Stimulated activated CD4-positive, alpha-beta T cell treated with anti-CD3 and anti-CD28 coated beads, Interleukin-4, amount 100 ng/mL, for 1 hour (primary cell): Measurements from ENCODE around the gene ACSL4.
"Not testable (repeated sequence)": the region's sequence is repeated elsewhere in the genome, so short reads cannot be mapped to it uniquely, and the experiment has no call there.

Experiments
- DNase-seq: peaks from one replicate; pipeline ENCODE4 v3.0.0-alpha.2; 2020

The ACSL4 gene

DNA sequence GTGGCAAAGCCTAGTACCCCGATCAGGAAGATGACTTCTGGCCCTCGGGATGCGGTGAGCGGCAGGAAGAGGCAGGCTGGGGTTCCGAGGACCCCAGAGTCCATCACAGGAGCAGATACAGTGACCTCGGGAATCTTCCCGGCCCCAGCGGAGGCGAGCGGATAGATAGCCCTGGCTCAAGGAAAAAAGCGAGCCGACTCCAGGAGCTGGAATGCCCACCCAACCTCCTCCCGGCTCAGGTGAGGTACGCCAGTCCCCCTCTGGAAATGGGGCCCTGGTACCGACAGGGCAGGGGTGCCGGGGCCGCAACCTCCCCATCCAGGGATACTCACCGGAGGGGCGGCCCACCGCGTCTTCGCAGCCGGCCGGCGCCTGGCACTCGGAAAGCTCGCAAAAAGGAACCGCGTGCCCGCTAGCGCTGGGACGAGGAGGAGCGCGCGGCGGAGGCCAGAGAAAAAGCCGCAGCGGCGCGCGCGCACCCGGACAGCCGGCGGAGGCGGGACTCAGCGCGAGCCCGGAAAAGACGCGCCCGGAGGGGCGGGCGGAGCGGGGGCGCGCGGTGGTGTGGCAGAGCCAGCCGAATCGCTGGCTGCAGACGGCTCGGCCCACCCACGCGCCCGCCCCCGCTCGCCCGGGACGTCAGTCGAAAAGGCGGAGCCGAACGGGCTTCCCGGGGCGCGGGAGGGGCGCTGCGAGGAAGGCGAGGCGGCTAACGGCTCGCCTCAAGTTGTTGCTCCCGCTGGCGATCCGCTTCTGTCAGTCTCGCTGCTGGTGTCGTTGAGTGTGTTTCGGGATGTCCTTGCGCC, at the start of gene ACSL4:
Gene ACSL4 (minus strand): TSS at position 451 of the 806 bp plus-strand sequence. CDS start 49,894 bp downstream, outside the sequence.
- peak; percentile 88 for DNase-seq

DNA sequence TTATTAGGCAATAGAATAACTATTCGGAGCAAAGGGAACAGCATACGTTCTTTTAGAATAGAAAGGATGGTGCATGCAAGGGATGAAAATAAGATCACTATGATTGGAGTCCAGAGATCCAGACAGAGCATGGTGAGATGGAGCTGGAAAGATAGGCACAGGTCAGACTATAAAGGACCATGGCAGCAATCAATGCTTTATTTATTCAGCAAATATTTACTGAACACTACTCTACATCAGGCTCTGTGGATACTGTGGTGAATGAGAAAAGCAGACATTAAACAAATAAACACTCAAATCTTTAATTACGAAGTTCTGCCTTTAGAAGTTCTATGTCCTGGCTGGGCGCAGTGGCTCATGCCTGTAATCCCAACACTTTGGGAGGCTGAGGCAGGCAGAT, 44.7 kb upstream of the ACSL4 start:
- DNase-seq, result no peak

DNA sequence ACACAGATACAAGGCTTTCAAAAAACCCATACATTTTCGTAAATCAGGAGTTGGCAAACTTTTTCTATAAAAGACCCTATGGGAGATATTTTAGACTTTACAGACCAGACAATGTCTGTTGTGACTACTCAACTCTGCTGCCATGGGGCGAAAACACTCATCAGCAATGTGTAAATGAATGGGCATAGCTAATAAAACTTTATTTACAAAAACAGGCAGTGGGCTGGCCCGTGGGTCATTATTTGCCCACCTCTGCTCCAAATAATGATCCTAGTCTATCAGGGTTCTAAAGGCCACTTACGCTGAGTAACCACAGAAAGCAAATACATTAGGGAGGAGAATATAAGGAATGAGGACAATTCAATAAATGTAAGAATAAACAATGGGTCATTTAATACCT, 43.9 kb upstream of the ACSL4 start:
- DNase-seq, result no peak

DNA sequence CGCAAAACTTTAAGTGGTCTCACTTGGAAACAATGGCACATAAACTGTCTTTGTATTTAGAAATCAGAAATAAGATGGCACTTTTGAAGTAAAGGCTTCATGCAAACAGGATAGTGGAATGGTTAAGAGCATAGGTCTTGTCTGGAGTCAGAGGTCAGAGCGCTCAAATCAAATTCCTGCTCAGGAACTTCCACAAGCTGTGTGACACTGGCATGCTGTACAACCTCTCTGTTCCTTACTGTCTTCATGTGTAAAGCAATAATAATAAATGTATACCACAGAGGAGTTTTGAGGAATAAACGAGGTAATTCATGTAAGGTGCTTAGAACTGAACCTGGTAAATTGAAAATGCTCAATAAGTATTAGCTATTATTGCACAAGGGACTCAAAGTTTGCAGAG, 43.4 kb upstream of the ACSL4 start:
- no peak for DNase-seq

DNA sequence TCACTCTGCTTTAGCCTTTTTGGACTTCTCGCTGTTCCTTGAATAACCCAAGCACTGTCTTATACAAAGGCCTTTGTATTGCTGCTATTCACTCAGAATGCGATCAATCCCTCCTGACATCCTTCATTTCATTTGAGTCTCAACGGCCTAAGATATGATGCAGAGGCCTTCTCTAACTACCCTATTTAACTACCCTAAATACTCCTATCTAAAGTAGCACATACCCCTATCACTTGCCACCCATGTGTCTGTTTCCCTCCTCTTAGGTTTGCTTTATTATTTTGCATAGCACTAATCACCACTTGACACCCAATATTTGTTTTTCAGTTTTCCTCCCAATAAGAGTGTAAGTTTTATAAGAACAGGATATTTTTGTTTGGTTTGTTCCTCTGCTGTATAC, 42.3 kb upstream of the ACSL4 start:
- DNase-seq, result no peak

DNA sequence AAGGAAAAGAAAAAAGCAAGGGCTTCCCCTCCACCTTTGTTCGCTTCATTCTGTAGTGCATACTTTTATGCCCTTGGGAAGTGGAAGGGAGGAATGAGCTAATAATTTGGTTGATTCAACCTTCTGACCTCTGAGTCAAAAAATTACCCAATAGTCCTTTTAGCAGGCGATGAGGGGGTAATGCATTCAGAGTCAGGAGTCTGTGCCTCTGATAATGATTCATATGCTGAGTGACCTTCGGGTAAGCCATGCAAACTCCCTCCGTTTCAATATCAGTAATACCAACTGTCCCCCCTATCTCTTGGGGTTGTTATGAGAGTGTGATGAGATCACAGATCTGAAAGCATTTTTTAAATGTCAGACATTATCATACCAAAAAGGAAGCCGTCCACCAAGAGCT, 41.6 kb upstream of the ACSL4 start:
- DNase-seq, result no peak

DNA sequence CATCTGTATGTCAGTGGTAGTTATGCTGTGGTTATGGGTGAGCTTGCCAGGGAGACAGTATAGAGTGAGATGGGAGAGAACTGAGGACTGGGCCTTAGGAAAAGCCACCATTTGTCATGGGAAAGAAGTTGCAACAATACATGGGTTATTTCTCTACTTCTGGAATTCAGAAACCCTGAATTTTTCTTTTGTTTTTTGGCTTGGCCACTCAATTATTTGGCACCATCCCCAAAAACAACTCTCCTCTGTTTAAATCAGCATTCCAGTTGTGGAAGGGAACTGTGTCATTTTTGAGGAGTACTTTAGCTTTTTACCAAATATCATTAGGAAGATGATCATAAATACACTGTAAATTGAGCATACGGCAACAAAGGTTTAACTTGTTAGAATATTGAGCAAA, 41.1 kb upstream of the ACSL4 start:
- no peak for DNase-seq

DNA sequence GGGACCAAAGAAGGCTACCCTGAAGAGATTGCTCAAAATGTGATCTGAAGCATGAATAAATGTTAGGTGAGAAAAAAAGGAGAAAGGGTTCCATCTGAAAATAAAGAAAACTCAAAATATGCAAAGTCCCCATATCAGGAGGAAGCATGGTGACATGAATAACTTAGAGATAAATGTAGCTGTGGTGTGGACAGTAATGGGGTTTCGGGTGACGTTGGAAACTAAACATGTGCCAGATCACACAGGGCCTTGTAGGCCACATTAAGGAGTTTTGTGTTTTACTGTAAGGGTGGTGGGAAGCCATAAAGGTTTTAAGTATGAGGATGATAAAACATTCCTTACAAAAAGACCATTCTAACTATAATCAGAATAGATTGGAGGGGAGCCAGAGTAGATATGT, 40.3 kb upstream of the ACSL4 start:
- no peak for DNase-seq

DNA sequence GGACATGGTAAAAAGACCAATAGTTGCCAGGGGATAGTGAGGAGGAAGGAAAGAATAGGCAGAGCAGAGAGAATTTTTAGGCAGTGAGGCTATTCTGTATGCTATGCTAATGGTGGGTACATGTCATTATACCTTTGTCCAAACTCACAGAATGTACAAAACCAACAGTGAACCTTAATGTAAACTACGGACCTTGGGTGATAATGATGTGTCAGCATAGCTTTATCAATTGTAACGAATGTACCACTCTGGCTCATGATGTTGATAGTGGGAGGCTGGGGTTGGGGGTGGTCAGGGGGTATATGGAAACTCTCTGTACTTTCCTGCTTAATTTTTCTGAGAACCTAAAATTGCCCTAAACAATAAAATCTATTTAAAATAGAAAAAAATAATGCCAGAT, 37.7 kb upstream of the ACSL4 start:
- DNase-seq, result no peak

DNA sequence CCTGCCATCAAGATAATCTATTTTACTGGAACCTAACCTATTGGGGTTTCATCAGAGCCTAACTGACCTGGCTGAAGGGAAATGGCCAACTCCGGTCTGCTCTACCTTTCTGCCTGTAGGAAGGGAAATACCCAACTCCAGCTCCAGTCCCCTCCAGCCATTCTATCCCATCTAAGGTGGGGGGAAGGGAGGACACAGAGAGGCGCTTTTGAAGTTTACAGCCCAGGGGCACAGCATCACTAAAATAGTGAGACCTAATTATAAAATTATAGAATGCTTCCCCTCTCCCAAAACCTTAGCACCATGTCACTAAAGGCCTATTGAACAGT, 27.8 kb upstream of the ACSL4 start:
- no peak for DNase-seq

DNA sequence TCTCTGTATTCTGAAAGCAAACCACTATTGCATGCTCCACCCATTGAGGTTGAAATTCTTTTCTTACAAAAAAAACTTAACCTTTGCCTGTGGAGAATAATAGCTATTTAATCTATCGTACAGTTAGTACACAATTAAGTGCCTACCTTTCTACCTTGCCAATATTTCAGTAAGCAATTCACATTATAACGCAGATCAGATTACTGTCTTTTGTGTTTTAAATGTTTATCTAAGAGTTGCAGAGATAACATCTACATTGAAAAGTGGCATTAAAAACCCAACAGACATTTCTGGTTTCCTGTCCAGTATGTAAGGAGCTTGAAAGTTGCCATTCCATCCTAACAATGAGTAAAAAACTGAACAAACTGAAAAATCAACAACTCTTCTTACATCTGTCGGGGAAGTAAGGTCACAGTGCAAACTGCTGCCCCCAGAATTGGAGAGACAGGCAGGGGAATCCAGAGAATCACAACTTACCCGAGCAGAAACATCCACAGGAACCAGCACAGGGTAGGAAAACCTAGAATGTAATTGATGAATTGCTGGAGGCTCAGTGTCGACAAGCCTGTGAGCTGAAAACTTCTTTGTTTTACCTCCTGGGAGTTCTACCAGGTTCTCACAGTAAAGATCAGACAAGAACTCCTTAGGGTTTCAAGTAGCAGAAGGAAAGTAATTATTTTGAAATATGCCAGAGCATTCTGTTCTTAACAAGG, 27.3 kb upstream of the ACSL4 start:
- no peak for DNase-seq

DNA sequence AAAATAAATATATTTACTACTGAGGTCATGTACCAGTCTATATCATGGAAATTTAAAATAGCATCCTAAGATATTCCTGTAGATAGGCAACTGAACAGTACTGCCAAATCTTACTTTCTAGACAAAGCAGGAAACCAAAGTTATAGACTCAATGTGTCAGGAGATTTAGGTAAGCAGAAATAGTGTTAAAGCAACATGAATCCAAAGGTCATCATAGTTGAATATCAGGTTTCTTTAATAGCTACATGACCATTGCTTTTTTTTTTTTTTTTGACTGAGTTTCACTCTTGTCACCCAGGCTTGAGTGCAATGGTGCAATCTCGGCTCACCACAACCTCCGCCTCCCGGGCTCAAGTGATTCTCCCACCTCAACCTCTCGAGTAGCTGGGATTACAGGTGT, 20.2 kb upstream of the ACSL4 start:
- no peak for DNase-seq

DNA sequence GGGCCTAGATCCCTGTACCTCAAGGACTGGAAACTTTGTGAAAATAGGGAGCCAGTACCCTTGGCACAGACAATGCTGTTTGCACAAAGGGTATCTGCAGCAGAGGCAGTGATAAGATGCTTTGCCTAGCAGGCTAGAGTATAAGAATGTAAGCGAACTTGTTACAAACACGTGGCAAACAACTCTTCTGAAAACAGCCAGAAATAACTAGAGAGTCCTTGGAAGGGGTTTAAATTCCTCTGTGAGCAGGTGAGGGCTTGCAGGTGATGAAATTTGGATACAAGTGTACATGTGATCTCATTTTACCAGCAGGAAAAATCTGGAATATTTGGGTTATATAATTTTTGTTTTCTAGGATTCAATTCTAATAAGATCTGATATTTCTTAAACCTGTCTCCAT, 18.6 kb upstream of the ACSL4 start:
- no peak for DNase-seq

DNA sequence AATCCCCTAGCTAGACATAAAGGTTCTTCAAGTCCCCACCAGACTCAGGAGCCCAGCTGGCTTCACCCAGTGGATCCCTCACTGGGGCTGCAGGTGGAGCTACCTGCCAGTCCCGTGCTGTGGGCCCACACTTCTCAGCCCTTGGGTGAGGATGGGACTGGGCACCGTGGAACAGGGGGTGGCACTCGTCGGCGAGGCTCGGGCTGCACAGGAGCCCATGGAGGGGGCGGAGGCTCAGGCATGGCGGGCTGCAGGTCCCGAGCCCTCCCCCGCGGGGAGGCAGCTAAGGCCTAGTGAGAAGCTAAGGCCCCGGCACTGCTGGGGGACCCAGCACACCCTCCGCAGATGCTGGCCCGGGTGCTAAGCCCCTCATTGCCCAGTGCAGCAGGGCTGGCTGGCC, 16.1 kb upstream of the ACSL4 start:
- DNase-seq, result no peak

DNA sequence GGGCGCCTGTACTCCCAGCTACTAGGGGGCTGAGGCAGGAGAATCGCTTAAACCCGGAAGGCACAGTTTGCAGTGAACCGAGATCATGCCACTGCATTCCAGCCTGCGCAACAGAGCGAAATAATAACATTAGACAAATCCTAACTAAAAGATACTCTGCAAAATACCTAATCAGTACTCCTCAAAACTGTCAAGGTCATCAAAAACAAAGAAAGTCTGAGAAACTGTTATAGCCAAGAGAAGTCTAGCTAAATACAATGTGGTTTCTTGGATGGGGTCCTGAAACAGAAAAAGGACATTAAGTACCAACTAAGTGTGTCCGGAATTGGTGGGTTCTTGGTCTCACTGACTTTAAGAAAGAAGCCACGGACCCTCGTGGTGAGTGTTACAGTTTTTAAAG, 14.6 kb upstream of the ACSL4 start:
- no peak for DNase-seq

DNA sequence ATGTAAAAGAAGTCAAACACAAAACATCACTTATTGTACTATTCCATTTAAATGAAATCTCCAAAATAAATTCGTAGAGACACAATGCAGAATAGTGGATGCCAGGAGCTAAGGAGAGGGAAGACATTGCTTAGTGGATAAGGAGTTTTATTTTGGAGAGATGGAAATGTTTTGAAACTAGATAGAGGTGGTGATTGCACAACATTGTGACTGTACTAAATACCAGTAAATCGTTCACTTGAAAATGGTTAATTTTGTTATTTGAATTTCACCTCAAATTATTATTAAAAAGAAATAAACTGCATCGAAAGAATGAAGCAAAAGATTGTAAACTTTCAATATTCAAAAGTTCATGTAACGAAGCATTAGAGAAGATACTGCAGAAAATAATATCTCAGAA, 9.7 kb upstream of the ACSL4 start:
- no peak for DNase-seq

DNA sequence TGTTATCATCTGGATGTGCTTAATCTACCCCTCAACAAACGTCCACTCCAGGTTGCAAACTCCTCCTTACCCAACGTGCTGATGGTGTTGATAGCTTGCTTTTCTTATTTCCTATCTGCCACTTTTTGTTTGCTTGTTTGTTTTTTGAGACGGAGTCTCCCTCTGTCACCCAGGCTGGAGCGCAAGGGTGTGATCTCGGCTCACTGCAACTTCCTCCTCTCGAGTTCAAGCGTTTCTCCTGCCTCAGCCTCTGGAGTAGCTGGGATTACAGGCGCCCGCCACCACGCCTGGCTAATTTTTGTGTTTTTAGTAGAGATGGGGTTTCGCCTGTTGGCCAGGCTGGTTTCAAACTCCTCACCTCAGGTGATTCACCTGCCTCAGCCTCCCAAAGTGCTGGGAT, 7.8 kb upstream of the ACSL4 start:
- not testable (repeated sequence) for DNase-seq

DNA sequence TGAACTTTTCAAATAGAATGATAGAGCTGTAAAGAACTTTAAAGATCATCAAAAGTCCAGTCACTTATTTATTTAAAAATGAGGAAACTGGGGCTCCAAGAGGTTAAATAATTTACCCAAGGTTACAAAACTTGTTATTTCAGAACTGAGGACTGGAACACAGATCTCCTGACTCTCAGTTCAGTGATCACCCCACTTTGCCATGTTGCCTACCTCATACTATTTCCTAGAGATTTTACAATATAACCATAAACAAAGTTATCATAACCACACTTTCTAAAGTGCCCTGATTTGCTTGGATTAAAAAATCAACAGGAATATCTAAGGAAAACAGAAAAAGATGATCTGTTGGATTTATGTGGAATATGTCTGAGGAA, 7.4 kb upstream of the ACSL4 start:
- DNase-seq, result no peak

DNA sequence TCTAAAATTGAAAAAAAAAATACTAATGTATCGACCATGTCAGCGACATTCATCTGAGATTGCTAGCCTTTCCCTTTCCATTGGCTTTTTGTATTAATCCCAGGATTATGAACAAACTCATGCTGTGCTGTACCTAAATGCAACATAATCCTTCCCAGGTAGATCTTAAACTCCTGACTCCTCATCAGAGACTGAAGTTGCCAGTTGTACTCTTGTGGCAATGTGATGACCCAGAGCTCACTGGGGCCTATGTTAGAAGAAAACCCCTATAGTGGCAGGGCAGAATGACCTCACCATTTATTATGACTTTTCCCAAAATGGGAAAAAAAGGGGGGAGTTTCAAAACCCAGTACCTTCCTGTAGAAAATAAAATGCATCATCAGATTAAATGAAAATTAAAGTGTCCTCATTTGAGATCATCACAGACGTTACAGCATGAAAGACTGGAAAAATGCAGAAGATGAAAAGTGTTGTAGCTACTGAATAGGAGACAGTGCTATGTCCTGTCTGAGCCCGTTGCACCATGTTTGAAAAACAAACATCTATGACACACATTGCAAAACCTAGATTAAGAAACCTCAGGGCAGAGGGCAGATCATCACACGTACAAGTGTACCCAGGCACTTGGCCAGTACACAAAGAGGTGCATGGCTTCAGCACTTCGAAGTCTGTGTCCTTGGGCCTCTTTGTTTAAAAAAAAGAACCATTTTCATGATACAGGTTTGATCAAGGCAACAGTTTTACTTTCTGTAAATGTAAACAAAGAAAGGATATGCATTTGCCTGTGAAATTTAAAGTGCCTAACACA, 6.8 kb upstream of the ACSL4 start:
- no peak for DNase-seq

DNA sequence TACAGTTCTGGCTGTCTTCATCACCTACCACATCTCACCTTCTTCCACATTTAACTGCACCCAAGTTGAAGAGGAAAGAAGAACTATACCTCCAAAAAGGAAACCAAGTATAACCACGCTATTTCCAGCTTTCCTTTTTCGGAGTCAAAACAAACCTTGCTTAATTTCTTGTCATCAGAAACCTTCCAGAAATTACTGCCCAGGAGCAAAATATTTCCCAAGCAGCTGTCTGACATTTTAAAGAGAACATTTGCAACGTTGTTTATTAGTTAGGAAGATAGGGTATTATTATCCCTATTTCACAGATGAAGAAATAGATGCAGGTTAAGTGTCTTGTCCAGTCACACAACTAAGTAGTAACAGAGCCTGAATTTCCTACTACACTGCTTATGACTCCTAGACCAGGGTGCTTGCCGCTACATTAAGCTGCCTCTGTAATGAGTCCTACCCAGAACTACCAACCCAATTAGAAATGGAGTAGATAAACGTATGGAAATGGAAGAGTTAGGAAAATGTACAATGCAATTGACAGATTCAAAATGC, 2.2 kb upstream of the ACSL4 start:
- no peak for DNase-seq

DNA sequence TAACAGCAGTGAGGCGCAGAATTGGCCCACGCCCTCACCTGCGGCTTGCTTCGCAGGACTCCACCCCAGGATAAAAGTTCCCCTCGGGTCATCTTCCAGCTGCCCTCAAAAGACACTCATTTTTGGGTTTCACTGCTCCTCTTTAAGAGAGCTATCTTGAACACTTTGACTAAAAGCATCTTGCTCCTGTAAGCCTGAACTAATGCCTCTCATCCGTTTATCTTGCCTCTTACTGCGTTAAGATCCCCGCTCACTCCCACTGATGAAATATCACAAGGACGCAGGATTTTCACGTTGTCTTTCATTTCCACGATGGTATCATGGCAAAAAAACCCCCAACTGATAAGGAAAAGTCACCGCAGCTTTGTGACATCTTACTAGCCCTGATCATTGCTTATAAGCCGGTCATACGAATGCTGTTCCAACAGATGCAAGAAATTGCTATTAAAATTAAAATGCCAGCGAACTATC, 591 bp upstream of the ACSL4 start:
- DNase-seq, result no peak

DNA sequence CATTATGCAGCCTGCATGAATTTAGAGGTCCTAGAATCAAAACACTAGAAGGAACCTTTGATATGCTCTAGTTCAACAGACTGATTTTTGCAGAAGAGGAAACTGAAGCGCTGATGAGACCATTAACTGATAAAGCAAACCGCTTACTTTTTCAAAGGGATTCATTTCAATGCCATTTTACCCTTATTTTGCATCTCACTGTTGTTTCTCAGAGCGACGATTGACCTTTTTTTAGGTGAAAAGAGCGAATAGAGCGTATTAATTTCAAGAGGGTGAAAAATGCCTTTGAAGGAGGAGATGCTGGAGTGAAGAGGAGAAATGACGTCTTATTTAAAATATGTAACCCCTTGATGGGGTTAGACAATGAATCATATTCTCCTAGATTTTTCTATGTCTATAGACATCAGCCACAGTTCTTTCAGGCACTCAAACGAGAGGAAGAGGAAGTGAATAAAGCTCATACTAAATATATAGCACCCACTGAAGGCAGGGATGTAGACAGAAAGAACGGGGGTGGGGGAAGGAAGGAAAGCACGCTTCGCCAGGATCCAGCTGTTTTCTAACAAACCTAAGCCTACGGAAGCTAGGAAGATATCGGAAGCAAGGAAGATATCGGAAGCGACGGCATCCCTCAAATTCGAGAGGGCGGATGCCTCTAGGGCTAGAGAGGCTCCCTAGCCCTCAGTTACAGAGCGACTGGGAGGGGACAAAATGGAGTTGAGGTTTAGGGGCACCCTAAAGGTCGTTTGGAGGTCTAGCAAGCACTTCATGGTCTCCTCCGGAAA, 848 bp downstream of the ACSL4 start:
- no peak for DNase-seq

DNA sequence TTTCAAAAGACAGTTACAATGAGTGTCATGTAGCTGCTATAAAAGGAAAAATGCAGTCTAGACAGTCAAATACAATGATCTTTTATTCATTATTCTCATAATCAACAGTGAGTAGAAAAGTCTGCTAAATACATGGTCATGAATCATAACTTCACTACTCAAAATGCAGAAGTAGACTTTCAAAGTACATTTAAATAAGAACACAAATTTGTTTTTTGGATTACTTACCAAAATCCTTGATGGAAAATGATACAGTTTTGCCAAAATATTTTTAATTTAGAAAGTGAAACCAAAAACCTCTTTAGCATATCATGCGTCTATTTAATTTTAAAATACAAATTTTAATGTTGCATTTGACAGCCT, 4.9 kb downstream of the ACSL4 start:
- no peak for DNase-seq
